Measurements from ENCODE around the gene ALOX15B.
"Not testable (repeated sequence)": the region's sequence is repeated elsewhere in the genome, so short reads cannot be mapped to it uniquely, and the experiment has no call there.

ALOX15B gene

DNA sequence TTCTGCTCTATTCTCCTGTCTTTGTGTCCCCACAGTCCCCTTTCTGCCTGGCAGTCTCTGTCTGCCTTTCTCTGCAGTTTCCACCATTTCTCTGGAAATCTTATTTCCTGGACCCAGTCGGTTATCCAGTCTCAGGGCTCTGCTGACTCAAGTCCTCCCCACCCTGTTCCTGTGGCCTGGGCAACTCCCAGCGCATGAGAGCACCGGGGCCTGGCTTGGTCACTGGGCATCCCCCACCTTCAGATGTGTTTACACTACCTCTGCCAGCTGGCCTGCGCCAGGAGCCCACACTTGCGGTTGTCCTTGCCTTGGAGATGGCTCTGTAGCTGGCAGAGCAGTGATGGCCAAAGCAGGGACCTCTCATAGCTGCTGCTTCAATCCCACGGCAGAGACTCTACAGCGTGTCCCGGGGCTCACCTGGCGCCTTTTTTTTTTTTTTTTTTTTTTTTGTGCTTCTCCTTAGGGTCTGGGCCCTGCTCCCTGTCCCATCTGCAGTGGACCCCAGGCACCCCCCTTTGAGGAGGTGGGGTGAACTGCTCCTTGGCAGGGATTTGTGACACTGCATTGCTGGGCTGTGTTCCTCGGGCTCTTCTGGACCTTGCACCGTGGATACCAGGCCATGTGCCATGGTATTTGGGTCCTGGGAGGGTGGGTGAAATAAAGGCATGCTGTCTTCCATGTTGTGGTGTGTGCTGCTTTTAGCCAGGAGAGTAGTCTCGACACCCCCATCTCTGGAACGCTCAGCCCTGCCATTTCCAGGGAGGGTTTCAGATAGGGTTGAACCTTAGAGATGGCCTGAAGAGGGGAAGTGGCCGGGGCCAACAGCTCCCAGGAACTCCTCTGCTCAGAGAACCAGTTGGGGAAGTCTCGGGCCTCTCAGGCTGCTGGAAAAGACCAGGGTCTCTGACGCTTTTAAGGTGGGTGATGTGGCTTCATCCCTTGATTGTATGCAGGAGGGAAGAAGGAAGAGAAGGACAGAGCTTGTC, 18.9 kb upstream of the ALOX15B start:
- no peak for DNase-seq (ENCODE audit: low read depth)
- no peak overlapping the region for H3K4me3 ChIP-seq (ENCODE audit: low read depth, low read length)
- TF ChIP-seq, protein P1, sequence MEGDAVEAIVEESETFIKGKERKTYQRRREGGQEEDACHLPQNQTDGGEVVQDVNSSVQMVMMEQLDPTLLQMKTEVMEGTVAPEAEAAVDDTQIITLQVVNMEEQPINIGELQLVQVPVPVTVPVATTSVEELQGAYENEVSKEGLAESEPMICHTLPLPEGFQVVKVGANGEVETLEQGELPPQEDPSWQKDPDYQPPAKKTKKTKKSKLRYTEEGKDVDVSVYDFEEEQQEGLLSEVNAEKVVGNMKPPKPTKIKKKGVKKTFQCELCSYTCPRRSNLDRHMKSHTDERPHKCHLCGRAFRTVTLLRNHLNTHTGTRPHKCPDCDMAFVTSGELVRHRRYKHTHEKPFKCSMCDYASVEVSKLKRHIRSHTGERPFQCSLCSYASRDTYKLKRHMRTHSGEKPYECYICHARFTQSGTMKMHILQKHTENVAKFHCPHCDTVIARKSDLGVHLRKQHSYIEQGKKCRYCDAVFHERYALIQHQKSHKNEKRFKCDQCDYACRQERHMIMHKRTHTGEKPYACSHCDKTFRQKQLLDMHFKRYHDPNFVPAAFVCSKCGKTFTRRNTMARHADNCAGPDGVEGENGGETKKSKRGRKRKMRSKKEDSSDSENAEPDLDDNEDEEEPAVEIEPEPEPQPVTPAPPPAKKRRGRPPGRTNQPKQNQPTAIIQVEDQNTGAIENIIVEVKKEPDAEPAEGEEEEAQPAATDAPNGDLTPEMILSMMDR (IDR thresholded peaks at IDR 0.05; ENCODE audit: control insufficient read depth, extremely low read depth, insufficient read depth), result no peak

DNA sequence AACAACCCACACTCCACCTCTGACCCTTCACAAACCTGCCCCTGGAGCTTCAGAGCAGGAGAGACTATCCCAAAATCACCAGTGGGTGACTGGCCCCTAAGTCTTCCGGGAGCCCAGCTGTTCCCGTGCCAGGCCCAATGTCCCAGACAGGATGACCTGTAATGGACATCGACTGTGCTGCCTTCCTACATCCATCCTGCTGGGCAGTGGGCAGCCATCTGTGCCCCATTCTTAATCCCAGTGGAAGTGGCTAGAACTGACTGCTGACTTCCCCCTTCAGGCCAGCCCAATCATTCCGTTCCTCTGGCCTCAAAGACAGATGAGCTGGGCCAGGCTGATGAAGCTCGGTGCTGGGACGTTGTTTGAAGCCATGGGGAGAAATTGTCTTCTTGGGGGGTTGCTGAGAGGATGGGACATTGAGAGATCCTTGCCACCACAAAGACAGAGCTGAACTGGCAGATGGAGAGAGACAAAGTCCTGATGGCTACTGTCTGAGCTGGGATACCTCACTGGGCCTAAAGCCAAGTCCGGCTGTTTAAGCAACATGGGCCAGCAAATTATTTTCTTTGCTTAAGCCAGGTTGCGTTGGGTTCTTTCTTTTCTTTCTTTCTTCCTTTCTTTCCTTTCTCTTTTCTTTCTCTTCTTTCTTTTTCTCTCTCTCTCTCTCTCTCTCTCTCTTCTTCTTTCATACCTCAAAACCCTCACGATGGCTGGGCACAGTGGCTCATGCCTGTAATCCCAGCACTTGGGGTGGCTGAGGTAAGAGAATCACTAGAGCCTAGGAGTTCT, 17.9 kb upstream of the ALOX15B start:
- TF ChIP-seq, protein P1 (IDR thresholded peaks at IDR 0.05; ENCODE audit: control insufficient read depth, extremely low read depth, insufficient read depth), result no peak
- no peak for DNase-seq (ENCODE audit: low read depth)
- no peak overlapping the region for H3K4me3 ChIP-seq (ENCODE audit: low read depth, low read length)

DNA sequence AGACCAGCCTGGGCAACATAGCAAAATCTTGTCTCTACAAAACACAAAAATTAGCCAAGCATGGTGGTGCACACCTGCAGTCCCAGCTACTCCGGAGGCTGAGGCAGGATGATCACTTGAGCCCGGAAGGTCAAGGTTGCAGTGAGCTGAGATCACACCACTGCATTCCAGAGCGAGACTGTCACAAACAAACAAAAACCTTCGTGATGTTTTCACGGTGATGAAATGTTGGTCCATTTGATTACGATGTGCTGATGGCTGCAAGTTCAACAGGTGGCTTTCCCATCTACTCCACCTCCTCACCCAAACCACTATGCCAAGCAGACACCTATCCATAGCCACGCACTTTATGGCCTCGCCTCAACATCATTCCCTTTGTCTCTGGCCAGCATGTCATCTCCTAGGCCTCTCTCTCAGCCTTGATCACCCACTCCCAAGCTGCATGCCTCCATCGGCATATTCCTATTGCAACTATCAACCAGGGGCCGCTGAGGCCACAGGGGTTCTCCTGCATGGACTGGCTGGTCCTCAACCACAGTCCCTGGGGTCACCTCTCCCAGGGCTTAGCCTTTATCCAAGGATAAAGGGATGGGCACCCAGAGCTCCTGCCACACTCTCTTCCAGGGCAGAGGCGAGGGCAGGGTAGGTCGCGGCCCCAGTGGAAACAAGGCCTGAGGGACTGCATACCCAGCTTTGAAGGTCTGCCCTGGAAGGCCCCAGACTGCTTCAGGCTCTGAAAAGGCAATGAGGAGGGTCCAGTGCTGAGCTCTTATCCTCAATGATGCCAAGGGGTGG, 17.1 kb upstream of the ALOX15B start:
- TF ChIP-seq, protein P1 (IDR thresholded peaks at IDR 0.05; ENCODE audit: control insufficient read depth, extremely low read depth, insufficient read depth), result no peak
- H3K4me3 ChIP-seq (ENCODE audit: low read depth, low read length), result no peak overlapping the region
- no peak for DNase-seq (ENCODE audit: low read depth)

DNA sequence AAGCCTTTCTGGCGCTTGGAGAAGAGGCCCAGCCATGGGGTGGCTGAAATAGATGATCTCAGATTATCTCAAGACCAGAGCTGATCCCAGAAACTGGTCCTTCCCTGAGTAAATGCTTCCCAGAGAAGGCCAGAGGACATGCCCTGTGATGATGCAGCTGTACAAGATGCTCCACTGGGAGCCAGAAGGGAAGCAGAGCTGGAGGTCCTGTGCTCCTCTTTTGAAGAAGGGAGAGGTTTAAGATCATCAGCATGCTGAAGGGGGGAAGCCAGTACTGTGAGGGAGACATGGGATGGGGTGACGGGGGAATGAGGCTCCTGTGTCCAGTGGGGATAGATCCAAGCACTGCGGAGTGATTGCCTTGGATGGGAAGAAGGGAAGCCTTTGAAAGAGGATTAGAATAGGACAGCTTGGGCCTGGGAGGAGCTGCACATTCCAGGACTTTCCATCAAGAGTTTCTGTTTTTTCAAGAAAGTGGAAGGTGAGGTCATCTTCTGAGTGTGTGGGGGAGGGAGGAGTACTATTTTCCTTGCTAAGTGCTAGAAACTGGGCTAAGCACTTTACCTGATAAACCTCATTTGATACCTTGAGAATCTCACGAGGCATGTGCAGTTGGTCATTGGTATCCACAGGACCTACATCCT, 16.4 kb upstream of the ALOX15B start:
- DNase-seq (ENCODE audit: low read depth), result no peak
- no peak overlapping the region for H3K4me3 ChIP-seq (ENCODE audit: low read depth, low read length)
- TF ChIP-seq, protein P1 (IDR thresholded peaks at IDR 0.05; ENCODE audit: control insufficient read depth, extremely low read depth, insufficient read depth), result no peak

DNA sequence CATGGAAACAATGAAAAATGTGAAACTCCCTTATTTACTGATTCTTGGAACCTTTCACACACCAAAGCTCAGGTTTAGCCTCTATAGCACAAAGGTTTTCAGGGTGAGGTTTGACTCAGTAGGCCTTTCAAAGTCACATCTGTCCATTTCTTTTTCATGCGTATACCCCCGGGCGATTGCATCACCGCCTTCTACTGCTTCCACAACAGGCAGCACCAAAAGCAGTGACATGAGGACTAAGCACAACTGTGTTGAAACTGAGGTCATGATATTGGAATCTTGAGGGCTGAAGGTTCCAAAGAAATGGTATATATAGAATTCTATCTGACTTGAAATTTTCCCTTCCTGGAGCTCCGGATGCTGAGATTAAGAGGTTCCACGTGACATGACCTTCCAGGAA, 14.7 kb upstream of the ALOX15B start:
- not testable (repeated sequence) for DNase-seq (ENCODE audit: low read depth); H3K4me3 ChIP-seq (ENCODE audit: low read depth, low read length)

DNA sequence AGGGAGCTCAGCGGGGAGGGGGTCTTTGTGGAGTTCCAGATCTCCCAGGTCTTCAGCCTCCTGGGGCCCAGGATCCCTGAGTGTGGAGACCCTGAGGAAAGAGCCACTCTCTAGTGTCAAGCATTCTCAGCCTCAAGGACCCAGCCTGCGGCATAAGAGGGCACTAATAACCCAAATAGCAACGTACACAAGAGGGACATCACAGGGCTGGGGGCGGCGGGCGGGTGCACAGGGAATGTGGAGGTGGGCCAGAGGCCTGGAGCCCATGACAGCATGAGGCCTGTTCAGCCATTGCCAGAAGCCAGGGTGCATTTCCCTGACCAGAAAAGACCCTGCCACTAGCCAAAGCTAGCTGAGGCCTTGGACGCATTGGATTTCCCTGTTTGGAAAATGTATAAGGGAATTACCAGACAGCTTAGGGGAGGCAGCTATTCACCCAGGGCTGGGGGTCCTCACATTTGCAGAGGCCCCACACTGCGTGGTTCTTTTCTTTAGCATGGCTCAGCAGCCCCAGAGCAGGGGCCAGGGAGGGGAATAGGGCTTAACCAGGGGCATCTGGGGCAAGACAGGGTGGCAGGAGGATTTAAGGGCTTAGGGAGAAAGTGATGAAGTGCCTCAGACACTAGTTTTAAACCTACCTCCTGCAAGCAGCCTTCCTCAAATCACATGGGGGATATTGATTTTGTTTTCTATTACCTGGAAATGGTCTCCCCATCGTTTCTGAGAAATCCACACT, 13.5 kb upstream of the ALOX15B start:
- DNase-seq (ENCODE audit: low read depth), result no peak
- TF ChIP-seq, protein P1 (IDR thresholded peaks at IDR 0.05; ENCODE audit: control insufficient read depth, extremely low read depth, insufficient read depth), result no peak
- no peak overlapping the region for H3K4me3 ChIP-seq (ENCODE audit: low read depth, low read length)

Measured in LNCaP clone FGC (cell line).